A549 treated with CORT108297 at 1 μM for 4 hours (cell line): ENCODE measurements around the gene TRPC1. TPM values are rescaled to one million over a fixed set of nuclear protein-coding genes. Genes with fewer than 3 reads are reported as not detected.

Experiments
- total RNA-seq: library from RNA; stranded (reverse); fragments of 200-300 nt; extraction: Qiagen RNA extraction; gene quantifications from 5 replicates; pipeline ENCODE4 v1.2.3, GENCODE V29; 2022

Gene TRPC1
- total RNA-seq: 5.2 to 9.4 TPM (median 8.2 TPM) in 5 replicates

GRCh38 chr3:142723968-142724681 lies at the start of gene TRPC1:
Gene TRPC1, plus strand, starts transcription at chr3:142724034. Its CDS starts 526 bp downstream, at chr3:142724560.

Other genes with a start within 250 kb of the TRPC1 start
- gene ATR, start 145.3 kb upstream of the TRPC1 start, total RNA-seq: 11.8 to 13.7 TPM (median 12.3 TPM) in 5 replicates
- 11.4 to 14.5 TPM (median 12.9 TPM) in 5 replicates for gene PLS1, start 127.6 kb upstream of the TRPC1 start, total RNA-seq
- gene PCOLCE2, start 165.0 kb downstream of the TRPC1 start, total RNA-seq: 28.4 to 37.5 TPM (median 29.0 TPM) in 5 replicates
- gene PAQR9, start 239.6 kb downstream of the TRPC1 start, total RNA-seq: 3.0 to 3.7 TPM (median 3.2 TPM) in 5 replicates